Measurements from ENCODE around the gene CHSY1. TPM values are rescaled to one million over a fixed set of nuclear protein-coding genes. Genes with fewer than 3 reads are reported as not detected.

The CHSY1 gene
- total RNA-seq, 1 donor from 2014 or later: 39.7 TPM

DNA sequence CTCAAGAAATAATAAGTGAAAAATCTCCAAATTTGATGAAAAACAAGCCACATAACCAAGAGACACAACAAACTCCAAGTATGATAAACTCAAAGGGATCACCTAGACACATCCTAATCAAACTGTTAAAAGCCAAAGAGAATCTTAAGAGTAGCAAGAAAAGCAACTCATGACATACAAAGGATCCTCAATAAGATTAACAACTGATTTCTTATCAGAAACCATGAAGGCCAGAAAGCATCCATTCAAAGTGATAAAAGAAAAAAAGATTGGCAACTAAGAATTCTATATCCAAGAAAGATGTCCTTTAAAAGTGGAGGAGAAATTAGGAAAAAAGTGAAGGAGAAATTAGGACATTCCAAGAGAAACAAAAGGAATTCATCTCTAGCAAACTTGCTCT, 23.5 kb downstream of the CHSY1 start:
- Mint-ChIP-seq H3K4me3 (ENCODE audit: unreplicated experiment) (no peak overlapping the region), H3K36me3 (ENCODE audit: unreplicated experiment) (peaks cover 39% of the 10 kb centered on the region), H3K27ac (ENCODE audit: unreplicated experiment) (peak overlapping the region; percentile 28), H3K9me3 (ENCODE audit: unreplicated experiment) (peaks cover 21% of the 10 kb centered on the region), H3K27me3 (ENCODE audit: unreplicated experiment) (no peaks in the 10 kb centered on the region), H3K4me1 (ENCODE audit: unreplicated experiment) (peaks cover 17% of the 10 kb centered on the region)
- no peak for DNase-seq (ENCODE audit: extremely low spot score, unreplicated experiment)
- TF ChIP-seq, protein P1, sequence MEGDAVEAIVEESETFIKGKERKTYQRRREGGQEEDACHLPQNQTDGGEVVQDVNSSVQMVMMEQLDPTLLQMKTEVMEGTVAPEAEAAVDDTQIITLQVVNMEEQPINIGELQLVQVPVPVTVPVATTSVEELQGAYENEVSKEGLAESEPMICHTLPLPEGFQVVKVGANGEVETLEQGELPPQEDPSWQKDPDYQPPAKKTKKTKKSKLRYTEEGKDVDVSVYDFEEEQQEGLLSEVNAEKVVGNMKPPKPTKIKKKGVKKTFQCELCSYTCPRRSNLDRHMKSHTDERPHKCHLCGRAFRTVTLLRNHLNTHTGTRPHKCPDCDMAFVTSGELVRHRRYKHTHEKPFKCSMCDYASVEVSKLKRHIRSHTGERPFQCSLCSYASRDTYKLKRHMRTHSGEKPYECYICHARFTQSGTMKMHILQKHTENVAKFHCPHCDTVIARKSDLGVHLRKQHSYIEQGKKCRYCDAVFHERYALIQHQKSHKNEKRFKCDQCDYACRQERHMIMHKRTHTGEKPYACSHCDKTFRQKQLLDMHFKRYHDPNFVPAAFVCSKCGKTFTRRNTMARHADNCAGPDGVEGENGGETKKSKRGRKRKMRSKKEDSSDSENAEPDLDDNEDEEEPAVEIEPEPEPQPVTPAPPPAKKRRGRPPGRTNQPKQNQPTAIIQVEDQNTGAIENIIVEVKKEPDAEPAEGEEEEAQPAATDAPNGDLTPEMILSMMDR (IDR thresholded peaks at IDR 0.05): no peak

DNA sequence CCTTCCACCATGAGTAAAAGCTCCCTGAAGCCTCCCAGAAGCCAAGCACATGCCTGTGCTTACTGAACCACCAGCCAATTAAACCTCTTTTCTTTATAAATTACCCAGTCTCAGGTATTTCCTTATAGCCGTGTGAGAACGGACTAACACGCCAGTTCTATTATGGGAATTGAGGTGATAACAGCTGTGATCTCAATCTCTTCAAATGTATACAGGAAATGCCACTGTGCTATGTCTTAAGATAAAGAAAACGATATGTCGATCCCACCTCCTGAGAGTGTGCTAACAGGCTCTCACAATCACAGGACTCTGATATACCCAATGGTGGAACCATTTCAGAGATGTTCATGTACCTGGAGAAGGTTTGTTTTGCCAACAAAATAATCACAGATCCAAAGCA, 26.2 kb downstream of the CHSY1 start:
- Mint-ChIP-seq H3K27me3 (ENCODE audit: unreplicated experiment) (no peaks in the 10 kb centered on the region), H3K36me3 (ENCODE audit: unreplicated experiment) (peaks cover 30% of the 10 kb centered on the region), H3K9me3 (ENCODE audit: unreplicated experiment) (peaks cover 21% of the 10 kb centered on the region), H3K4me1 (ENCODE audit: unreplicated experiment) (peaks cover 24% of the 10 kb centered on the region), H3K27ac (ENCODE audit: unreplicated experiment) (no peak overlapping the region), H3K4me3 (ENCODE audit: unreplicated experiment) (no peak overlapping the region)
- no peak for DNase-seq (ENCODE audit: extremely low spot score, unreplicated experiment)
- TF ChIP-seq, protein P1 (IDR thresholded peaks at IDR 0.05): no peak

DNA sequence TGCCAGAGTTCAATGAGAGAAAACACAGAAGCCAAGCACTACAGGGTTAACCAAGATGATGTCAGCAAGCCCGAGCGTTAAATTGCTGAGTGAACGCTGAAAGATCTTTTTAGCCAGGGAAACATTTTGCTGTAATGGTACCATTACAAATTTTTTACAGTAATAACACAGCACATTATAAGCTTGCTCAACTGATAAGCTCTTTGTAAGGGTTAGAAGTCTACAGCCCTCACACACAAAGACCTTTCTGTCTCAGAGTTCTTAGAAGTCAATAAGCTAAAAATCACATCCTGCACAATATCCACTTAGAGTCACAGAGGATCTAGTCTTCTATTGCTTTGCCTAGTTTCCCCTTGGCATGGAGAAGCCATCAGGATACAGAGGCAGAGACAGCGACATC, 29.9 kb downstream of the CHSY1 start:
- DNase-seq (ENCODE audit: extremely low spot score, unreplicated experiment): no peak
- H3K4me3 Mint-ChIP-seq (ENCODE audit: unreplicated experiment): no peak overlapping the region
- peaks cover 8% of the 10 kb centered on the region for H3K36me3 Mint-ChIP-seq (ENCODE audit: unreplicated experiment)
- H3K27ac Mint-ChIP-seq (ENCODE audit: unreplicated experiment): peak overlapping the region; percentile 35
- H3K4me1 Mint-ChIP-seq (ENCODE audit: unreplicated experiment): peaks cover 21% of the 10 kb centered on the region
- no peaks in the 10 kb centered on the region for H3K9me3 Mint-ChIP-seq (ENCODE audit: unreplicated experiment)
- no peaks in the 10 kb centered on the region for H3K27me3 Mint-ChIP-seq (ENCODE audit: unreplicated experiment)
- TF ChIP-seq, protein P1 (IDR thresholded peaks at IDR 0.05): no peak

DNA sequence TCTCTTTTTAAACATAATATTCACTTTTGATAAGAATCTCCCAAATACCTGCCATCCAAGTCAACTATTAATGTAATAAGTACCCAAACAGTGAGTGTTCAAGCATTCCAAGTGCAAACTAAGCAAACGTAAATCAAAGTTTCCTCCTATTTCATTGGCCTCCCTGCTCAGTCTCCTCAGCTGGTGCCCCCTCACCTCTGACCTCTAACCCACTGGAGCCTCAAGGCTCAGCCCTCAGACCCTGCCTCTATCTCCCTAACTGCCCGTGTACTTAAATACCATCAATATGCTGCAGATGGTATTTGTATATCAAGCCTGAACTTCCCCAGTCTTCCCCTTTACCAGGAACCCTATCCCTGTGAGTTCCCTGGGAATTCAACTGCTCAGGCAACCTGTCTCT, 31.8 kb downstream of the CHSY1 start:
- no peak for DNase-seq (ENCODE audit: extremely low spot score, unreplicated experiment)
- Mint-ChIP-seq H3K9me3 (ENCODE audit: unreplicated experiment) (no peaks in the 10 kb centered on the region), H3K36me3 (ENCODE audit: unreplicated experiment) (peaks cover 4% of the 10 kb centered on the region), H3K4me1 (ENCODE audit: unreplicated experiment) (peaks cover 20% of the 10 kb centered on the region), H3K27ac (ENCODE audit: unreplicated experiment) (no peak overlapping the region), H3K4me3 (ENCODE audit: unreplicated experiment) (no peak overlapping the region), H3K27me3 (ENCODE audit: unreplicated experiment) (no peaks in the 10 kb centered on the region)
- TF ChIP-seq, protein P1 (IDR thresholded peaks at IDR 0.05): no peak

DNA sequence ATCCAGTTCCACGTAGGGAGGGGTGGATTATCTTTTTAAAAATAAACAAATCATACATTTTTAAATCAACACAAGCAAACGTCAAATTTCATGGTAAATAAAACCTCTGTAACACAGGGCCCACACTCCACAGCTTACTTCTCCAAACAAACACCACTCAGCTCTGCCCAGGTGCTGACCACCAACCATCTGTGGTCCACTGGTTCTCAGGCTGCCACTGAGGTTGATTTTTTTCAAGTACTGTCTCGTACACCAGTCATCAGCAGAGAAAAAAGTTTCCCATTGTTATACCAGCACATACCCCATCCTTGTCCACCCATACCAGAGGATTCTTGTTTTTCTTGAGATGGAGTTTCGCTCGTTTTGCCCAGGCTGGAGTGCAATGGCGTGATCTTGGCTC, 32.4 kb downstream of the CHSY1 start:
- peaks cover 4% of the 10 kb centered on the region for H3K36me3 Mint-ChIP-seq (ENCODE audit: unreplicated experiment)

More for the DNA sequence above, 32.4 kb downstream of the CHSY1 start:
- H3K27me3 Mint-ChIP-seq (ENCODE audit: unreplicated experiment): no peaks in the 10 kb centered on the region
- H3K4me3 Mint-ChIP-seq (ENCODE audit: unreplicated experiment): no peak overlapping the region
- no peak for DNase-seq (ENCODE audit: extremely low spot score, unreplicated experiment)
- H3K9me3 Mint-ChIP-seq (ENCODE audit: unreplicated experiment): no peaks in the 10 kb centered on the region
- peaks cover 20% of the 10 kb centered on the region for H3K4me1 Mint-ChIP-seq (ENCODE audit: unreplicated experiment)
- TF ChIP-seq, protein P1 (IDR thresholded peaks at IDR 0.05): no peak
- H3K27ac Mint-ChIP-seq (ENCODE audit: unreplicated experiment): no peak overlapping the region
